ENCODE results near the gene PGA5. TPM values are rescaled to one million over a fixed set of nuclear protein-coding genes. Genes with fewer than 3 reads are reported as not detected.

The PGA5 gene
- total and polyA plus RNA-seq, 2 experiments from 2014 or later, result 0.45 to 0.52 TPM

- no peaks in the 10 kb centered on the region for H3K4me1 Mint-ChIP-seq
- H3K36me3 Mint-ChIP-seq (ENCODE audit: low read depth), result peaks cover 3% of the 10 kb centered on the region; the same call in 1 of the 3 replicates
- no peaks in the 10 kb centered on the region for H3F3A ChIP-seq (replicated peaks; ENCODE audit: low read depth)
- no peaks in the 10 kb centered on the region for H3K27me3 ChIP-seq (ENCODE audit: insufficient read depth)
- no peaks in the 10 kb centered on the region for H3K9me2 ChIP-seq (ENCODE audit: insufficient read depth)
- no peaks in the 10 kb centered on the region for H3K9me3 Mint-ChIP-seq
- DNase-seq (ENCODE audit: low spot score), result no peak
- H3K4me2 ChIP-seq, result no peak overlapping the region
- H3K4me3 ChIP-seq, result no peak overlapping the region
- no peaks in the 10 kb centered on the region for H3K79me2 ChIP-seq (replicated peaks; ENCODE audit: insufficient read depth)
- peaks cover 2% of the 10 kb centered on the region for H3K27me3 Mint-ChIP-seq (ENCODE audit: insufficient read depth, low read depth, poor library complexity)
- no peak for ATAC-seq
- no peak for TF ChIP-seq ETS1 (IDR thresholded peaks at IDR 0.05)
- no peak for TF ChIP-seq NANOG (IDR thresholded peaks at IDR 0.05; ENCODE audit: borderline replicate concordance)
- TF ChIP-seq, protein P1, sequence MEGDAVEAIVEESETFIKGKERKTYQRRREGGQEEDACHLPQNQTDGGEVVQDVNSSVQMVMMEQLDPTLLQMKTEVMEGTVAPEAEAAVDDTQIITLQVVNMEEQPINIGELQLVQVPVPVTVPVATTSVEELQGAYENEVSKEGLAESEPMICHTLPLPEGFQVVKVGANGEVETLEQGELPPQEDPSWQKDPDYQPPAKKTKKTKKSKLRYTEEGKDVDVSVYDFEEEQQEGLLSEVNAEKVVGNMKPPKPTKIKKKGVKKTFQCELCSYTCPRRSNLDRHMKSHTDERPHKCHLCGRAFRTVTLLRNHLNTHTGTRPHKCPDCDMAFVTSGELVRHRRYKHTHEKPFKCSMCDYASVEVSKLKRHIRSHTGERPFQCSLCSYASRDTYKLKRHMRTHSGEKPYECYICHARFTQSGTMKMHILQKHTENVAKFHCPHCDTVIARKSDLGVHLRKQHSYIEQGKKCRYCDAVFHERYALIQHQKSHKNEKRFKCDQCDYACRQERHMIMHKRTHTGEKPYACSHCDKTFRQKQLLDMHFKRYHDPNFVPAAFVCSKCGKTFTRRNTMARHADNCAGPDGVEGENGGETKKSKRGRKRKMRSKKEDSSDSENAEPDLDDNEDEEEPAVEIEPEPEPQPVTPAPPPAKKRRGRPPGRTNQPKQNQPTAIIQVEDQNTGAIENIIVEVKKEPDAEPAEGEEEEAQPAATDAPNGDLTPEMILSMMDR (conservative IDR thresholded peaks at IDR 0.05; ENCODE audit: low read depth in 2 of 2), result no peak
- no peak for TF ChIP-seq ZNF462 (CRISPR knock-in tag; IDR thresholded peaks at IDR 0.05)
- TF ChIP-seq ZNF114 (CRISPR knock-in tag; IDR thresholded peaks at IDR 0.05), result no peak
- TF ChIP-seq ZNF331 (CRISPR knock-in tag; IDR thresholded peaks at IDR 0.05; ENCODE audit: low read depth), result no peak
- TF ChIP-seq STAT1 (IDR thresholded peaks at IDR 0.05; ENCODE audit: unreplicated experiment), result no peak
- no peak for TF ChIP-seq EZH2phosphoT487 (IDR thresholded peaks at IDR 0.05; ENCODE audit: unreplicated experiment)
- TF ChIP-seq CREB1 (CRISPR knock-in tag; IDR thresholded peaks at IDR 0.05; ENCODE audit: low read depth), result no peak
- no peak for TF ChIP-seq POLR2AphosphoS5 (IDR thresholded peaks at IDR 0.05; ENCODE audit: low read depth)
- TF ChIP-seq REST (IDR thresholded peaks at IDR 0.05; ENCODE audit: unreplicated experiment), result no peak
- no peak for TF ChIP-seq JUNB (IDR thresholded peaks at IDR 0.05; ENCODE audit: unreplicated experiment)
- no peak for TF ChIP-seq EZH2 (IDR thresholded peaks at IDR 0.05; ENCODE audit: low read depth, unreplicated experiment)
- no peaks in the 10 kb centered on the region for H3K4me1 ChIP-seq (ENCODE audit: insufficient read depth)
- no peak overlapping the region for H3K27ac Mint-ChIP-seq
- no peaks in the 10 kb centered on the region for H3K36me3 ChIP-seq (ENCODE audit: insufficient read depth)
- 0 out of 2 replicates have a peak, but pooled peaks cover 4% of the 10 kb centered on the region for H4K20me1 ChIP-seq (replicated peaks; ENCODE audit: insufficient read depth)
- H3K27ac ChIP-seq (ENCODE audit: low read depth), result no peak overlapping the region
- H2AFZ ChIP-seq, result no peak overlapping the region
- H3K4me3 Mint-ChIP-seq, result no peak overlapping the region
These were observed 23.8 kb downstream of the PGA5 start for GRCh38 chr11:61264795-61265194.
